Prostate gland (tissue), 2 donors: ENCODE measurements around the gene PSPN.

ENCODE experiments used
- POLR2AphosphoS5 ChIP-seq: sonication (generic); formaldehyde crosslinking; IDR thresholded peaks from one replicate; pipeline ENCODE4 v1.6.1; 2017; ENCODE audit warnings: antibody characterized with exemption
- TF ChIP-seq, protein P1 (sequence below), 4 experiments: fragments of 200-600 bp in 2 of 4; fragments of 450-650 bp in 2 of 4; sonication (generic) in 2 of 4; IDR thresholded peaks; 1 replicate in 3 of 4; 2 replicates in 1 of 4; pipeline ENCODE4 v1.5.1; 2016 to 2019; ENCODE audit warnings: antibody characterized with exemption in 4 of 4, mild to moderate bottlenecking in 2 of 4, moderate library complexity in 2 of 4

DNA sequence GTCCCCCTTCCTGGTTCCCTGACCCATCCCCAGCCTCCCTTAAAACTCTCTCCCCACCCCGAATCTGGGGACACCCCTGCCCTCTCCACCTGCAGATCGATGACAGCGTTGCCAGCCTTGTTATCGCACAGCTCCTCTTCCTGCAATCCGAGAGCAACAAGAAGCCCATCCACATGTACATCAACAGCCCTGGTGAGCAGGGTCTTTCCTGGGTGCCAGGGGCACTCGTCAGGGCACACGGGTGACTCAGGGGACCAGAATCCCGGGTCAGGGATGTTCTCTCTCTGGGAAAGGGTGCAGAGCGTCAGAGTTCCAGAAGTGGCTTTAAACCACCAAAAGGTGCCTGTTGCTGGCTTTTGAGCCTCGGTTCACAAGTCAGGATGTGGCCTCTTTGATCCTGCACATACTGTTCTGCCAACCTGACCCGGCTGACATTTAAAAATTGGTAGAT is 13.4 kb downstream of the PSPN start:
- TF ChIP-seq, protein P1, sequence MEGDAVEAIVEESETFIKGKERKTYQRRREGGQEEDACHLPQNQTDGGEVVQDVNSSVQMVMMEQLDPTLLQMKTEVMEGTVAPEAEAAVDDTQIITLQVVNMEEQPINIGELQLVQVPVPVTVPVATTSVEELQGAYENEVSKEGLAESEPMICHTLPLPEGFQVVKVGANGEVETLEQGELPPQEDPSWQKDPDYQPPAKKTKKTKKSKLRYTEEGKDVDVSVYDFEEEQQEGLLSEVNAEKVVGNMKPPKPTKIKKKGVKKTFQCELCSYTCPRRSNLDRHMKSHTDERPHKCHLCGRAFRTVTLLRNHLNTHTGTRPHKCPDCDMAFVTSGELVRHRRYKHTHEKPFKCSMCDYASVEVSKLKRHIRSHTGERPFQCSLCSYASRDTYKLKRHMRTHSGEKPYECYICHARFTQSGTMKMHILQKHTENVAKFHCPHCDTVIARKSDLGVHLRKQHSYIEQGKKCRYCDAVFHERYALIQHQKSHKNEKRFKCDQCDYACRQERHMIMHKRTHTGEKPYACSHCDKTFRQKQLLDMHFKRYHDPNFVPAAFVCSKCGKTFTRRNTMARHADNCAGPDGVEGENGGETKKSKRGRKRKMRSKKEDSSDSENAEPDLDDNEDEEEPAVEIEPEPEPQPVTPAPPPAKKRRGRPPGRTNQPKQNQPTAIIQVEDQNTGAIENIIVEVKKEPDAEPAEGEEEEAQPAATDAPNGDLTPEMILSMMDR (IDR thresholded peaks at IDR 0.05), result no peak
- no peak for TF ChIP-seq POLR2AphosphoS5
